T-helper 1 cell treated with Interleukin-12 subunit alpha and Interleukin-12 subunit beta and Interleukin-4 antibody, amounts not matched to agents 30 μg/mL and 1 μg/mL, for 36 hours (primary cell): ENCODE results near the gene SPATA20.

Experiments used
- H3K27ac Mint-ChIP-seq: one replicate; pipeline ENCODE4 v1.8.0; 2021; ENCODE audit warnings: mild to moderate bottlenecking, mixed read lengths
- H3K27me3 Mint-ChIP-seq: one replicate; pipeline ENCODE4 v1.8.0; 2021; ENCODE audit warnings: low read depth, mixed read lengths
- H3K36me3 Mint-ChIP-seq: one replicate; pipeline ENCODE4 v1.8.0; 2021; ENCODE audit warnings: low read depth, mixed read lengths
- H3K4me1 Mint-ChIP-seq: one replicate; pipeline ENCODE4 v1.8.0; 2021; ENCODE audit warnings: low read depth, mixed read lengths
- H3K4me3 Mint-ChIP-seq: one replicate; pipeline ENCODE4 v1.8.0; 2021; ENCODE audit warnings: mild to moderate bottlenecking, moderate library complexity, mixed read lengths
- H3K9me3 Mint-ChIP-seq: one replicate; pipeline ENCODE4 v1.8.0; 2021; ENCODE audit warnings: mixed read lengths

SPATA20 gene

DNA sequence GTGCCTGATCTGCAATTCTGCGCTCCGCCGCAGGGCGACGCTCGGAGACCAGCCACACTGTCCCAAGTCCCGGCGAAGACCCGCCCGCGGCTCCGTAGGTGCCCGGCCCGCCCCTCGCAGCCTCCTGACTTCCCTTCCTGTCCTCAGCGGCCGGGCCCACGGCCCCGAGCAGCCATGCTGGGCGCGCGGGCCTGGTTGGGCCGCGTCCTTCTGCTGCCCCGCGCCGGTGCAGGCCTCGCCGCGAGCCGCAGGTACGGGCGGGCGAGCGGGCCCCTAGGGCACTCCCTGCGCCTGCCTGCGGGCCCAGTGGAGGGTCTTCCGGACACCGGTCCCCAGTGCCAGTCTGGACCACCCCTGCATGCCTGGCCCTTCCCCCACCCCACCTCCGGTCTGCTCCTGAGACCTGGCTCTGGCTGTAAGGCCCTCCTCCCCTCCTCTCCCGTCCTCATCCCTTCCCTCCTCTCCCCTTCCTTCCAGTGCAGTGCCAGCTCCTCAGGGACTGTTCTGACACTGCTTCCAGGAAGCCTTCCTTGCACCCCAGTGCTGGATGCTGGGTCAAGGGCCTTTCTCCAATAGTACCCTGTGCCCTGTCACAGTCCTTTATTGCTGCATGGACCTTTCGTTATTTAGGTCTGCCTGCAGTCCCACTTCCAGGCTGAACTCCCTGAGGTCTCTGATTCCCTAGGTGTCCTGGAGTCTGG, at the start of gene SPATA20:
Gene SPATA20 (plus strand): TSS at position 140 of the 701 bp plus-strand sequence. CDS start 35 bp downstream, at position 175.
- Mint-ChIP-seq H3K4me1 (peaks cover 12% of the 10 kb centered on the region), H3K36me3 (no peaks in the 10 kb centered on the region), H3K27ac (peak within 1 kb of the TSS; percentile 71), H3K27me3 (peaks cover 21% of the 10 kb centered on the region), H3K4me3 (peak within 1 kb of the TSS; percentile 76), H3K9me3 (no peaks in the 10 kb centered on the region)

DNA sequence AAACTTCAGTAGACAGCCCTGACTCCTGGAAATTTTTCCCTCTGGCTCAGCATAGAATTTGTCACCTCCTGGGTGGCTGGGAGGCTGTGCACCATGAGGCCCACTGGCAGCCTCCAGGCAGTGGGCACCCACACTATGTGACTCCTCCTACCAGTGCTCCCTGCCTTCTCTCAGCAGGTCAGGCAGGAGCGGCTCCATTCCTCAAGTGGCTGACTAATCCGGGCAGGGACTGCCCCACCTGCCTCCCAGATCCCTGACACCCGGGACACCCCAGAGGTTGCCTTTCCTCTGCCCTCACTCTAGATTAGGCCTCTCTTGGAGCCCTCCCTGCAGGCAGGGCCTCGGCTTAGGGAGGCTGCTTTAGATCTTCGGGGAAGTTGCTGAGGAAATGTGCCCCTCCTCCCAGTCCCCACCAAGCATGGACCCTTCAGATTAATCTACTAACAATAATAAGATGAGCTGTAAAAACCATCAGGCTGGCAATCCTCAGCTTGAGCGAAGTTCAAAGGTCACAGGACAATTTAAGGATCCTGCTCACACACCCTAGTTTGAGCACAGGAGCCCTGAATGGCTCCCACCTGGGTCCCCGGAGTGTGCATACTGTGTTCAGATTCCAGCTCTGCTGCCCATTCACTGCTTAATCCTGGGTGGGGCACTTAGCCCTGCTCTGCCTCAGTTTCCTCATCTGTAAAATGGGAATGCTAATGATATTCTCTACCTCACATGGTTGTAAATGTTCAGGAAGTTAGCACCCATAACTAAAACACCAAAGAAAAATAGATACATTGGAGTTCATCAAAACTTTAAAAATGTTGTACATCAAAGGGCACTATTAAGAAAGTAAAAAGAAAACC, 48.7 kb upstream of the SPATA20 start:
- no peak overlapping the region for H3K4me3 Mint-ChIP-seq
- no peaks in the 10 kb centered on the region for H3K9me3 Mint-ChIP-seq
- peaks cover 2% of the 10 kb centered on the region for H3K4me1 Mint-ChIP-seq
- H3K27me3 Mint-ChIP-seq: peaks cover 4% of the 10 kb centered on the region
- no peaks in the 10 kb centered on the region for H3K36me3 Mint-ChIP-seq
- H3K27ac Mint-ChIP-seq: no peak overlapping the region

DNA sequence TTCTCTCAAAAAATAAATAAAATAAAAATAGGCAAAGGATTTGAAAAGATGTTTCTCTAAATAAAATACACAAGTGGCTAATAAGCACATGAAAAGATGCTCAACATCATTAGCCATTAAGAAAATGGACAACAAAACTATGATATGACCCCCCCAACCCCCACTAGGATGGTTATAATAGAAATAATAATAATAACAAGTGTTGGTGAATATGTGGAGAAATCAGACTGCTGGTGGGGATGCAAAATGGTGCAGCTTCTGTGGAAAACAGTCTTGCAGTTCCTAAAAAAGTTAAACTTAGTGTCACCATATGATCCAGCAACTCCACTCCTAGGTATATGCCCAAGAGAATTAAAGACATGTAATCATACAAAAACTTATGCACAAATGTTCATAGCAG, 47.7 kb upstream of the SPATA20 start:
- H3K4me1 Mint-ChIP-seq: peaks cover 10% of the 10 kb centered on the region
- H3K4me3 Mint-ChIP-seq: no peak overlapping the region
- no peaks in the 10 kb centered on the region for H3K36me3 Mint-ChIP-seq
- no peaks in the 10 kb centered on the region for H3K9me3 Mint-ChIP-seq
- H3K27me3 Mint-ChIP-seq: no peaks in the 10 kb centered on the region
- H3K27ac Mint-ChIP-seq: no peak overlapping the region

DNA sequence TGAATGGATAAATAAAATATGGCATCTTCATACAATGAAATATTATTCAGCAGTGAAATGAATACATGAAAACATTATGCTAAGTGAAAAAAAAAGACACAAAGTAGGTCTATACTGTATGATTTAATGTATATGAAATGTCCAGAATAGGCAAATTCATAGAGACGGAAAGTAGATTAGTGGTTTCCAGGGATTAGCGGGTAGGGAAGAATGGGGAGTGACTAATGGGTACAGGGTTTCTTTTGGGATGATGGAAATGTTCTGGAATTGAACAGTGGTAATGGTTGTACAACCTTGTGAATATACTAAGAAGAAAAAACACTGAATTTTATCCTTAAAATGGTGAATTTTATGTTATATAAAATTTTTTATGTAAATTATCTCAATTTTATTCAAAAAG, 47.3 kb upstream of the SPATA20 start:
- H3K9me3 Mint-ChIP-seq: no peaks in the 10 kb centered on the region

DNA sequence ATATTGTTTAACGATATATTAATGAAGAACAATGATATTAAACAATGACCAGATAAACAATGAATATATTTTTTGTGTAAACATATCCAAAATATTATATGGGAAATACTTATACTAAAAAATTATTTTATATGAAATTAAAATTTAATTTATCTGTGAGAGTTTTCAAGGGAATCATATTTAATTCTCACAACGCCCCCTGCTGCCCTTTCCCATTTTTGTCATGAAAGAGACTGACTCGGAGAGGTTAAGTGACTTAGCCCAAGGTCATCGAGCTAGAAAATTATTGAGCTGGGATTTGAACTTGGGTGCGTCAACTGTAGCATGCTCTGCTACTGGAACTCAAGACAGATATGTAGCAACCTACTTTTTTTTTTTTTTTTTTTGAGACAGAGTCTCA, 45.9 kb upstream of the SPATA20 start:
- H3K27me3 Mint-ChIP-seq: no peaks in the 10 kb centered on the region
- no peaks in the 10 kb centered on the region for H3K36me3 Mint-ChIP-seq
- no peak overlapping the region for H3K27ac Mint-ChIP-seq
- H3K4me3 Mint-ChIP-seq: no peak overlapping the region
- no peaks in the 10 kb centered on the region for H3K9me3 Mint-ChIP-seq
- H3K4me1 Mint-ChIP-seq: peaks cover 16% of the 10 kb centered on the region

More for the DNA sequence above, 47.3 kb upstream of the SPATA20 start:
- peaks cover 12% of the 10 kb centered on the region for H3K4me1 Mint-ChIP-seq
- no peak overlapping the region for H3K27ac Mint-ChIP-seq
- H3K36me3 Mint-ChIP-seq: no peaks in the 10 kb centered on the region
- H3K27me3 Mint-ChIP-seq: no peaks in the 10 kb centered on the region
- H3K4me3 Mint-ChIP-seq: no peak overlapping the region

DNA sequence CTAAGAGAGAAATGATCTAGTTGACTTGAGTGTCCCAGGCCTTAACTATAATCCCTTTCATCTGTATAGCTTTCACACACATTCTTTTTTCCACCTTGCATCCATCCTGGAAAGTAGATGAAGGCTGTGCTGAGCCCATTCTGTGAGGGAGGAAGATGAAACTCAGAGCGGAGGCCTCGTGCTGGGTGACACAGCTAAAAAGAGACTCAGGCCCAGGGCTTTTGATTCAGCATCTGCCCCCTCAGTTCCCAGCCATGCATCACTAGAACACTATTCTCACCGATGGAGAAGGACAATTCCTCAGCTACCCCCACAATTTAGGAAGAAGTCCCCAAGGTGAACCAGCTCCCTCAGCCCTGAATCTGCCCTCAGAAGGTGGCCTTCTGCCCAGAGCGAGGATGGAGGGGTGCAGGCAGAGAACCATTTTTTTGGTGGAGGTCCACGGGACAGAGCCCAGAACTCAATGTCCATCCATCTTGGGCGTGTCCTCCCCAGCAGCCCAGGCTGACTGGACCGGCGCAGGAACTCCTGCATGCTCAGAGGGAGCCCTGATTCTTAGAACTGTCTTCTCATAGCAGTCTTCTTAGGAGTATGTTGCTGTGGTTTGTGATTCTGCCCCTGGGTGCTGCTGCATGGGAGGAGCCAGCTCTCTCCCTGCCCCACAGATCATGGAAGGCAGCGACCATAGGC, 44.5 kb upstream of the SPATA20 start:
- H3K4me3 Mint-ChIP-seq: no peak overlapping the region
- no peak overlapping the region for H3K27ac Mint-ChIP-seq
- peaks cover 16% of the 10 kb centered on the region for H3K4me1 Mint-ChIP-seq
- H3K9me3 Mint-ChIP-seq: no peaks in the 10 kb centered on the region
- no peaks in the 10 kb centered on the region for H3K36me3 Mint-ChIP-seq
- H3K27me3 Mint-ChIP-seq: no peaks in the 10 kb centered on the region

DNA sequence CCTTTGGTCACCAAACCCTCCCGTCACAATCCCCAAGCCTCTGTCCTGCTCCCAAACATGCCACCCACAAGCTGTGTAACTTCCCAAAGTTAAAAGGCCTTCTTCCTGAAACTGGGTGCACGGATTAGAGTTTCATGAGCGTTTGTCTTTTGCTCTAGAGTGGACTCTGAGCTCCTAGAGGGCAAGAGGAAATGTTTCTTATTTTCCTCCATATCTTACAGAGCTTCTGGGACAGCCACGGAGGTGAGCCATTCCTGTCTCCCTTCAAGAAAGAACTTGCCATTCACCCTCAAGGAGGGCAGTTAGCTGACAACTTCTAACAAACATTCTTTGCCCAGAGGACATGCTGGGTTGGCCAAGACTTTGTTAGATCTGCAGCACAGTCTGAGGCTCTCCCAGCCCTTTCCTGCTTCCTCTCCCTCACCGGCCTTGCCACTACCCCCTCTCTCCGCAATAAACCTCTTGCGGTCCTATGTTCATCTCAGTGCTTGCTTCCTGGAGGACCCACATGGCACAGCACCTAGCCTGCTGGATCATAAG, 41.3 kb upstream of the SPATA20 start:
- H3K36me3 Mint-ChIP-seq: no peaks in the 10 kb centered on the region
- no peaks in the 10 kb centered on the region for H3K27me3 Mint-ChIP-seq
- no peaks in the 10 kb centered on the region for H3K9me3 Mint-ChIP-seq
- peaks cover 34% of the 10 kb centered on the region for H3K4me1 Mint-ChIP-seq
- H3K4me3 Mint-ChIP-seq: no peak overlapping the region
- H3K27ac Mint-ChIP-seq: no peak overlapping the region

DNA sequence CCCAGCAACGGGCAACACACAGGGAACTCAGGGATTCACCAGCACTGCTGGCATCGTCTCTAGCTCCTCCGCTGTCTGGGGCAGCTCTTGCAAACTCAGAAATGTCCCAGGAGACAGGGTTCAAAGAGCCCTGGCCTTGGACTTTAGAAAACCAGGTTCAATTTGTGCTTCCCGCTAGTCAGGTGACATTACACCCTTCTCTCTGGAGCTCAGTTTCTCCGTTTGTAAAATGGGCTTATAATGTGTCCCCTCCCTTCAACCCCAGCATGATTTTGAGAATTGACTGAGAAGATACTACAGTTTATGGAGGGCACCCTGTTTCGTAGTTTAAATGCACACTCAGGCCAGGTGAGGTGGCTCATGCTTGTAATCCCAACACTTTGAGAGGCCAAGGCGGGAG, 40.7 kb upstream of the SPATA20 start:
- Mint-ChIP-seq H3K27me3 (no peaks in the 10 kb centered on the region), H3K9me3 (no peaks in the 10 kb centered on the region), H3K4me3 (no peak overlapping the region), H3K4me1 (peaks cover 40% of the 10 kb centered on the region), H3K27ac (no peak overlapping the region), H3K36me3 (no peaks in the 10 kb centered on the region)

DNA sequence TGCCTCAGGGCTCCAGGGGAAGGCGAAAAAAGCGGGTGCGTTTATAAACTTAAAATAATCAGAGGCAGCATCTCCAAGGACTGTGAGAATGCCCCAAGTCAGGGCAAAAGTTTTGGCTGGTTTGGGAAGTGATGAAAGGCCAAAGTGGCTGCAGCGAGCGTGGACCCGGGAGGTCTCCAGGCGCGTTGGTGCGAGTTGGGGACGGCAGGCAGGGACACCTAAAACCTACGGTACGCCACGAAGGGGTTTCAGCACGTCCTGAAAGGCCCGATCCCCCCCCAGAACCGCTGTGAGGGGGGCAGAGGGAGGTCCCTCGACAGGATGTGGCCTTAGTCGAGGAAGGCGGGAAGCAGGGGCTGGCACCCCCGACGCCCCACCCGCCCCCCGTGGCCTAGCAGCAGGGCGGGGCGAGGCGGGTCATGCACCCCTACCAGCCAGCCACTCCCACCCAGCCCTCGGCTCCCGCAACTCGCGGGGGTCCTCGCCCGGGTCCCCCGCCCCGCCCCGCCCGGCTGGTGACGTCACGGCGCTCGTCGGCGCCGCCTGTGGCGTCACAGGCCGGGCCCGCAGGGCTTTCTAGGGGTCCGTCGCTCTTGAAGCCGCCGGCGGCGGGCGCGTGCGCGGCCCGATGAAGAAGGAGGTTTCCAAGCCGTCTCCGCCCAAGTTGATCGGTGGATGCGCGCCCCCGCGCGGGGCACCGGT, 39.0 kb upstream of the SPATA20 start, which contains the start of gene MYCBPAP:
Gene MYCBPAP (plus strand): TSS at position 569 of the 702 bp plus-strand sequence. CDS start 236 bp downstream, outside the sequence.
- peak within 1 kb of the TSS; percentile 93 for H3K4me3 Mint-ChIP-seq
- H3K9me3 Mint-ChIP-seq: no peaks in the 10 kb centered on the region
- H3K27ac Mint-ChIP-seq: peak within 1 kb of the TSS; percentile 95
- H3K4me1 Mint-ChIP-seq: peaks cover 49% of the 10 kb centered on the region
- no peaks in the 10 kb centered on the region for H3K36me3 Mint-ChIP-seq
- no peaks in the 10 kb centered on the region for H3K27me3 Mint-ChIP-seq

DNA sequence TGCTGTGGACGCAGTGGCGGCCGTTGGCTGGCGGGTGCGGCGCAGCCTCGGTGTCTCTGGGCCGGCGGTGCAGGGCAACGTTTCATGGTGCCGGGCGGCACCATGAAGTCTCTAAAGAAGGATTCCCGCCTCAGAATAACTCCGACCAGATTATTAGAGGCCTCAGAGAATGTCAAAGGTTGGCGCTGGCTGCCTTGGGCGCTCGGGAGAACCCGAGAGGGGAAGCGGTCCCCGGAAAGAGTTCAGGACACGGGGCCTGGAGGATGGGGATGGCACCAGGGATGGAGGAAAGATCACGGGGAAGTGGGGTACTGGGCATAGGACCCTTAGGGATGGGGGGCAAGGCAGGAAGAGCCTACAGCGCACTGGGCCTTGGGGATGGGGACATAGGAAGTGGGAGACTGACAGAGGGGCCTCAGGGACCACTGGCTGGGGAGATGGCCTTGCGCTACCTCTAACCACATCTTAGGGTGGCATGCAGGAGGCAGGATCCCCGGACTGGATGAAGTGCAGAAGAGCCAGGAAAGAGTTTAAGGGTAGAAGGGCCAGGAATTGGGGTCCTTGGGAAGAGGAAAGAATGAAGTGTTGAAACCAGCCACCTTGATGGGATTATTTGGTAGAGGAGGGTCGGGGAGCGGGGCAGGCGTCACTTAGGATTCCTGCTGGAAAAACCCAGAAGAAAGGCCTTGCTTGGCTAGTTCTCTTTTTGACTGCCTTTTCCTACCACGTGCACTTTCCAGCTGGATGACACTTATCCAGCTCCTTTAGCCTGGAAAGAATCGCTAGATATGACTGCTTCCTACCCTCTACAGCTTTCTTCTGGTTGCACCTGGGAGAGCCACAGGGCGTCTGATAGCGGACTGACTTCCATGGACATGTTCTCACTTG, 38.2 kb upstream of the SPATA20 start:
- Mint-ChIP-seq H3K36me3 (no peaks in the 10 kb centered on the region), H3K27ac (peak overlapping the region; percentile 93), H3K27me3 (no peaks in the 10 kb centered on the region), H3K9me3 (no peaks in the 10 kb centered on the region), H3K4me1 (peaks cover 42% of the 10 kb centered on the region), H3K4me3 (peak overlapping the region; percentile 93)

DNA sequence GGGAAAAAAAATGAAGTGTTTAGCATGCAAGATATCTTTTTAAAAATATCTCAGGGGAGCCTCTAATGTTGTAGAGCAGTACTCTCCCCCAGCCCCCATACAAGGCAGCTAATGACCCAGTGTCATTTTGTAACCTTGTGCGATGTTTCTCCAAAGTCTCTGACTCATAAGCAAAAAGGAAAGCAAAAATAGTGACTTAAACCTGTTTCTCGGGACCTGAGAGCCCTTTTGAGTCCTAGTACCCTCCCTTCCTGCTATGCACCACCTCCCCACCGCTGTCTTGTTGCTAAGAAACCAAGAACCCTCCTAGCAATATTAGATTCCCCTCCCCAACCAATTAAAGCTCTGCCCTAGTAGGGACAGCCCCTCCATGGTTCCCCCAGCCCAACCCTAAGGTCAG, 35.9 kb upstream of the SPATA20 start:
- Mint-ChIP-seq H3K4me1 (peaks cover 33% of the 10 kb centered on the region), H3K4me3 (peak overlapping the region; percentile 57), H3K27me3 (no peaks in the 10 kb centered on the region), H3K27ac (peak overlapping the region; percentile 92), H3K36me3 (no peaks in the 10 kb centered on the region), H3K9me3 (no peaks in the 10 kb centered on the region)

DNA sequence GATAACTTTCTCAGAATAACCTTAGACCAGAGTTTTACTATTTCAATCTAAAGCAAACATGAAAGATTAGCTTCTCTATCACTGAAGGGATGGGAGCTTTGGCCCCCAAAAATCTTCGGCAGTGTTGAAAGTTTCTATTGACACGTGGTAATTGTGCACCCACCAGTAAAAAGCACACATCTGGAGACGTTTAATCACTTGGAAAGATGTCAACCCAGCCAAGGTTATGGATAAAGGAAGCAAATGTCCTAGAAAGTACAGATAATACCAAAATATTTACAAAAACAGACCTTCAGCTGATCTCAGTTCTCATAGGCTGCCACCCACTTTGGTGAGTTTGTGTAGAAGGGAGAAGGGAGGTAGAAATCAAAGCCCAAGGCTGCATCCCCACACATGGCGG, 33.5 kb upstream of the SPATA20 start:
- Mint-ChIP-seq H3K27ac (no peak overlapping the region), H3K4me3 (no peak overlapping the region), H3K27me3 (no peaks in the 10 kb centered on the region), H3K4me1 (peaks cover 41% of the 10 kb centered on the region), H3K9me3 (no peaks in the 10 kb centered on the region), H3K36me3 (no peaks in the 10 kb centered on the region)

DNA sequence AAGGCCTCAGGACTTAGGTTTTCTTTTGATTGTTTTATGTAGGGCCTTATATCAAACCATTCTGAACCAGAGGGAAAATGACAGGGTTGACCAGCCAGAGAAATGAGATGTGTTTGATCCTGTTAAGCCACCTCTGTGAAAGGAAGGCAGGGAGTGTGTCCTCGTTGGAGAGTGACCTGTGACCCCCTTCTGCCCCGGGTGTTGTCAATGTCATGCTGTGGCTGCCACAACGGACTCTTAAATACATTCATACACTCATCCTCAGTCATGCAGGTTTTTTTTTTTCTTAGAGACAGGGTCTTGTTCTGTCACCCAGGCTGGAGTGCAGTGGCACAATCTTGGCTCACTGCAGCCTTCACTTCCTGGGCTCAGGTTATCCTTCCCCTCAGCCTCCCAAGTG, 32.6 kb upstream of the SPATA20 start:
- peaks cover 36% of the 10 kb centered on the region for H3K4me1 Mint-ChIP-seq
- no peak overlapping the region for H3K27ac Mint-ChIP-seq
- no peaks in the 10 kb centered on the region for H3K27me3 Mint-ChIP-seq
- no peaks in the 10 kb centered on the region for H3K36me3 Mint-ChIP-seq
- no peaks in the 10 kb centered on the region for H3K9me3 Mint-ChIP-seq
- H3K4me3 Mint-ChIP-seq: no peak overlapping the region
